ENCODE data around the gene PVR. TPM values are rescaled to one million over a fixed set of nuclear protein-coding genes. Genes with fewer than 3 reads are reported as not detected.

The PVR gene
- total and polyA plus RNA-seq, 5 experiments from 2014 or later, result 0.11 to 3.8 (median 1.4) TPM

DNA sequence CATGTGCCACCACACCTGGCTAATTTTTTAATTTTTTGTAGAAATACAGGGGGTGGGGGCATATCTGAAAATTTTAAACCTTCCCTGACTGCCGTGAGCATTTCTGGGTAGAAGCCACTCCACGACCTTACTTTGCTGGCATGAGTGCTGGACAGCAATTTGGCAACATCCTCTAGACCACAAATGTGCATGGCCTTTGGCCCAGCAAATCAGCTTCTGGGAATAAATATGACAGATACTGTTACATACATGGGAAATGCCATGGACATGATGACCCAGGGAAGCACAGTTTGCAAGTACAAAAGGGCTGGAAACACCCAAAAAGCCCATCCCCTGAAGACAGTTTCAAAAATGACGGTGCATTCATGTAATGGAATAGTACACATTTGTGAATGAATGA is 3.2 kb upstream of the PVR start:
- POLR2A ChIA-PET, result no interaction called here
- no peak for ATAC-seq
- DNase-seq, result no peak
- H3K4me3 Mint-ChIP-seq, result no peak overlapping the region
- H3K4me1 Mint-ChIP-seq, result peaks cover 0 to 10% (median 5%) of the 10 kb centered on the region in 4 donors
- no peaks in the 10 kb centered on the region for H3K36me3 Mint-ChIP-seq
- no peak overlapping the region for H3K27ac Mint-ChIP-seq
- no peaks in the 10 kb centered on the region for H3K9me3 Mint-ChIP-seq
- H3K27me3 Mint-ChIP-seq, result peaks cover 0 to 13% (median 8%) of the 10 kb centered on the region in 5 donors

DNA sequence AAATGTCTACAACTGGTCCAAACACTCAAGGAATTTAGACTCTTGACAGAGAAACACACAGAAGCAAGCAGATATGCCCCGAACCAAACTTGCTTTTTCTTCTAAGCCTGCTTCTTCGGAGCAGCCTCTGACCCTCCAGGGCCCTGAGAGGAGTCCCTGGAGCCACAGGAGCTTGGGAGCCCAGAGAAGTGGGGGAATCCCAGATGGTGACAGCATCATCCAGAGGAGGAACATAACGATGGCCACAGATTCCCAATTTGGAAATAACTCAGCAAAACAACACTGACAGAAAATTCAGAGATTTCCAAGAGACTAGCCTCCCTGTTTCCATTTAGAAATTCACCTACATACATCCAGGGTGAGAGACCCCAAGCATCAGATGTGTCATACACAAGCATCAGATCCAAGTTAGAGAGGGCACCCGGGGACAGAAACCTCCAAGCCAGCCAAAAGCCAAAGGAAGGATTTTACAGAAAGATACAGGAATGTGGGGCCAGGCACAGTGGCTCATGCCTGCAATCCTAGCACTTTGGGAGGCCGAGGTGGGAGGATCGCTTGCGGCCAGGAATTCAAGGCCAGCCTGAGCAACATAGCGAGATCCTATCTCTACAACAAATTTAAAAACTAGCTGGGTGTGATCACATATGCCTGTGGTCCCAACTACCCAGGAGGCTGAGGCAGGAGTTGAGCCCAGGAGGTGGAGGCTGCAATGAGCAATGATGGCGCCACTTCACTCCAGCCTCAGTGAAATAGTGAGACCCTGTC is 2.0 kb upstream of the PVR start:
- DNase-seq, result no peak
- ATAC-seq, result no peak
- Mint-ChIP-seq H3K27me3 (peaks cover 0 to 14% (median 4%) of the 10 kb centered on the region in 5 donors), H3K27ac (no peak overlapping the region), H3K9me3 (no peaks in the 10 kb centered on the region), H3K4me1 (peaks cover 0 to 10% (median 5%) of the 10 kb centered on the region in 4 donors), H3K36me3 (no peaks in the 10 kb centered on the region), H3K4me3 (peak overlapping the region in 1 of 10 donors; percentile 11)
- POLR2A ChIA-PET, result no interaction called here

DNA sequence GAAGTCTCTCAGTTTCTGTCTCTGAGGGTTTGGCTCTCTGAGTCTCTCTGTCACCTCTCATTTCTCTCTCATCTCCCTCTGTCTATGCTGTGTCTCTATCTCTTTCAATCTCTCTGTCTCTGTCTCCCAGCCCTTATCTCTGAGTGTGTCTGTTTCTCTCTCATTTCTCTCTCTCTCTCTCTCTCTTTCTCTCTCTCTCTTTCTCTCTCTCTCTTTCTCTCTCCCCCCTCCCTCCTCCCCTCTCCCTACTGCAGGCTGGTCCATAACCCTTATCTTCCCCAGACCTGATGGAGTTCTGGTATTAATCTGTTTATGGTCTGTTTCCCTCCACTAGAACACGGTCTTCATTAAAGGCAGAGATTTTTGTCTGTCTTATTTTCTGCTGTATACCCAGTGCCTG is 1.3 kb upstream of the PVR start:
- peak overlapping the region in 1 of 10 donors; percentile 3 for H3K4me3 Mint-ChIP-seq
- H3K4me1 Mint-ChIP-seq, result peaks cover 0 to 10% (median 5%) of the 10 kb centered on the region in 4 donors

DNA sequence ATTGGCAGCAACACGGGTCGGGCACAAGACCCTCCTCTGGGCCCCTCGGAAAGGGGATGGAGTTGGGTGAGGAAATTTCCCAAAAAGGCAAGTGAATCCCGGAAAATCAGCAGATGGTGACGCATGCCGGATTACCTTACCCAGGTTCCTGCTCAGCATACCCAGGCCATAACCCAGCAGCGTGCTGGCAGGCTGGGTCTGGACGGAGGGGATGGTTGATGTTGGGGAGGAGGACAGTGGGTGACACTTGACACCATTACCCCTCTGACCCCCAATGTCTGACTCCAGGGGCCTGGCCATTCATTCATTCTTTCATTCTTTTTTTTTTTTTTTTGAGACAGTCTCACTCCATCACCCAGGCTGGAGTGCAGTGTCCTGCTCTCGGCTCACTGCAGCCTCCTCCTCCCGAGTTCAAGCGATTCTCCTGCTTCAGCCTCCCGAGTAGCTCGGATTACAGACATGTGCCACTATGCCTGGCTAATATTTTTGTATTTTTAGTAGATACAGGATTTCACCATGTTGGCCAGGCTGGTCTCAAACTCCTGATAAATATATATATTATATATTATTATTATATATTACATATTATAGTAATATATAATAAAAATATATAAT is 799 bp downstream of the PVR start:
- H3K27ac Mint-ChIP-seq, result peak overlapping the region in 3 of 10 donors; percentile 35 to 76 (median 37)
- H3K27me3 Mint-ChIP-seq, result peaks cover 0 to 15% (median 3%) of the 10 kb centered on the region in 5 donors
- DNase-seq (no peak), ATAC-seq (peak in 1 of 2 donors; percentile 37)
- H3K4me3 Mint-ChIP-seq, result peak overlapping the region; percentile 70 to 88 (median 77)
- POLR2A ChIA-PET, result no interaction called here
- peaks cover 0 to 5% (median 0%) of the 10 kb centered on the region in 3 donors for H3K36me3 Mint-ChIP-seq
- no peaks in the 10 kb centered on the region for H3K9me3 Mint-ChIP-seq
- peaks cover 0 to 10% (median 5%) of the 10 kb centered on the region in 4 donors for H3K4me1 Mint-ChIP-seq

More for the DNA sequence above, 1.3 kb upstream of the PVR start:
- ATAC-seq (no peak), DNase-seq (no peak)
- no peaks in the 10 kb centered on the region for H3K9me3 Mint-ChIP-seq
- H3K27me3 Mint-ChIP-seq, result peaks cover 0 to 15% (median 6%) of the 10 kb centered on the region in 5 donors
- no peaks in the 10 kb centered on the region for H3K36me3 Mint-ChIP-seq
- POLR2A ChIA-PET, result no interaction called here
- H3K27ac Mint-ChIP-seq, result no peak overlapping the region

DNA sequence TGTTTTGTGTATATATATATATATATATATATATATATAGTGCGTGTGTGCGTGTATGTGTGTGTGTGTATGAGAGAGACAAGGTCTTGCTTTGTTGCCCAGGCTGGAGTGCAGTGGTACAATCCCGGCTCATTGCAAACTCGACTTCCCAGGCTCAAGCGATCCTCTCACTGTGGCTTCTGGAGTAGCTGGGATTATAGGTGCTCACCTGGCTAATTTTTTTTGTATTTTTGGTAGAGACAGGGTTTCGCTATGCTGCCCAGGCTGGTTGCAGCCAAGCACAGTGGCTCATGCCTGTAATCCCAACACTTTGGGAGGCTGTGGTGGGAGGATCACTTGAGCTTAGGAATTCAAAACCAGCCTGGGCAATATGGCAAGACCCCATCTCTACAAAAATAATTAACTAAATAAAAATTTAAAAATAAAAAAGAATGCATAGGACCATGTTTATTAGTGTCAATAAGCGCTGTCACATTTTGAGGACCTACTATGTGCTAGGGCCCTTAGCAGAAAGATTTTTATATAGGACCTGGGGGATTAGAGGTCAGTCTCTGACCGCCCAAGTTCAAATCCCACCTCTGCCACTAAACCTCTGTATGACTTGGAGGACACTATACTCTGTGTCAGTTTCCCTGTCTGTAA is 1.8 kb downstream of the PVR start:
- no peak overlapping the region for H3K4me3 Mint-ChIP-seq
- no peak for DNase-seq
- H3K27me3 Mint-ChIP-seq, result peaks cover 0 to 15% (median 3%) of the 10 kb centered on the region in 5 donors
- no peak for ATAC-seq
- no peak overlapping the region for H3K27ac Mint-ChIP-seq
- POLR2A ChIA-PET, result no interaction called here
- H3K9me3 Mint-ChIP-seq, result no peaks in the 10 kb centered on the region
- H3K36me3 Mint-ChIP-seq, result peaks cover 0 to 11% (median 0%) of the 10 kb centered on the region in 3 donors
- H3K4me1 Mint-ChIP-seq, result peaks cover 0 to 10% (median 5%) of the 10 kb centered on the region in 4 donors

DNA sequence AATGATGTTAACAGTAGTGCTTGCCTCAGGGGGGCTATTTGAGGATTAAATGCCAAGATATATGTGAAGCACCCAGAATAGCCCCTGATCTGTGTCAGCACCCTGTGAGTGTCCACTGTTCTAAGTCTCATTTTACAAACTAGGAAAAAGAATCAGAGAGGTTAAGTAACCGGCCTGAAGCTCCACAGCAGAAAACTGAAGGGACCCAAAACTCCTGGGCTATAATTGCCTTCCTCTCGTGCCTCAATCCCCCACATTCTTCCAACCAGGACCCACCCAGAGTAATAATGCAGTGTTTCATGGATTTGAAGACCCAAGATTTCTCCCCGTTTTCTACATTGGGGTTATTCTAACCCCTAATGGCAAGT is 2.3 kb downstream of the PVR start:
- Mint-ChIP-seq H3K27ac (no peak overlapping the region), H3K4me3 (no peak overlapping the region), H3K4me1 (peaks cover 0 to 10% (median 5%) of the 10 kb centered on the region in 4 donors), H3K36me3 (peaks cover 0 to 13% (median 0%) of the 10 kb centered on the region in 3 donors), H3K27me3 (peaks cover 0 to 15% (median 3%) of the 10 kb centered on the region in 5 donors), H3K9me3 (no peaks in the 10 kb centered on the region)
- POLR2A ChIA-PET, result no interaction called here
- DNase-seq (no peak), ATAC-seq (no peak)

DNA sequence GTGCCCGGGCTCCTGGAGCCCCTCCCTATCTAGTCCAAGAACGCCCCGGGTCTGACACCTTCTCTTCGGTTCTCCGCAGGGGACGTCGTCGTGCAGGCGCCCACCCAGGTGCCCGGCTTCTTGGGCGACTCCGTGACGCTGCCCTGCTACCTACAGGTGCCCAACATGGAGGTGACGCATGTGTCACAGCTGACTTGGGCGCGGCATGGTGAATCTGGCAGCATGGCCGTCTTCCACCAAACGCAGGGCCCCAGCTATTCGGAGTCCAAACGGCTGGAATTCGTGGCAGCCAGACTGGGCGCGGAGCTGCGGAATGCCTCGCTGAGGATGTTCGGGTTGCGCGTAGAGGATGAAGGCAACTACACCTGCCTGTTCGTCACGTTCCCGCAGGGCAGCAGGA is 3.4 kb downstream of the PVR start:
- ATAC-seq (no peak), DNase-seq (no peak)
- no peak overlapping the region for H3K27ac Mint-ChIP-seq
- H3K4me1 Mint-ChIP-seq, result peaks cover 0 to 10% (median 5%) of the 10 kb centered on the region in 4 donors
- H3K27me3 Mint-ChIP-seq, result peaks cover 0 to 15% (median 3%) of the 10 kb centered on the region in 5 donors
- POLR2A ChIA-PET, result no interaction called here
- H3K4me3 Mint-ChIP-seq, result no peak overlapping the region
- peaks cover 0 to 21% (median 0%) of the 10 kb centered on the region in 3 donors for H3K36me3 Mint-ChIP-seq
- H3K9me3 Mint-ChIP-seq, result no peaks in the 10 kb centered on the region

DNA sequence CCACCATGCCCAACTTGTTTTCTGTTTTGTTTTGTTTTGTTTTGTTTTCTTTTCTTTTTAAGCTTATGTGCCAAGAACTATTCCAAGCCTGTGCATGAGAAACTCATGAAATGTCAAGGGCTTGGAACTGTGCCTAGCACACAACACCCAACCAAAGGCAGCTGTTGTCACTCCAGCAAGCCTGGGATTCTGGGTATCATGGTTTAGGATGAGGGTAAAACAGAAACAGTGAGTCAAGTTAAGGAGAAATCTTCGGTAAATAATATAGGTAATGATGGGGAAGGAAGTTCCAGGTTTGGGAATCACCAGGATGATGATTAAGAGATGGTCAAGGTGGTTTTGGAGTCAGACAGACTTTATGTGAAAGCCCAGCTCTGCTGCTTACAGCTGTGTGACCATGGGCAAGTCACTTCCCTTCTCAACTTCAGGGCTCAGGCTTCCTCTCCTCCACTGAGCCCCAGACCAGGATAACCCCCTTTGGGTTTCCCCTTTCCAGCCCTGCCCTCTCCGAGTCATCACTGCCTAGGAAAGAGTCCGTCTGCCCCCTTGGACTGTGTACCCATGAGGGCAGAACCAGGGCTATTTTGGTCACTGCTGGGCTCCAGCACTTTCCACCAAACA is 5.0 kb downstream of the PVR start:
- no peak overlapping the region for H3K4me3 Mint-ChIP-seq
- no peaks in the 10 kb centered on the region for H3K9me3 Mint-ChIP-seq
- ATAC-seq (no peak), DNase-seq (no peak)
- peaks cover 0 to 6% (median 3%) of the 10 kb centered on the region in 4 donors for H3K4me1 Mint-ChIP-seq
- H3K27ac Mint-ChIP-seq, result peak overlapping the region in 2 of 10 donors; percentile 47 to 82
- POLR2A ChIA-PET, result no interaction called here
- peaks cover 0 to 13% (median 3%) of the 10 kb centered on the region in 5 donors for H3K27me3 Mint-ChIP-seq
- peaks cover 0 to 21% (median 0%) of the 10 kb centered on the region in 3 donors for H3K36me3 Mint-ChIP-seq

DNA sequence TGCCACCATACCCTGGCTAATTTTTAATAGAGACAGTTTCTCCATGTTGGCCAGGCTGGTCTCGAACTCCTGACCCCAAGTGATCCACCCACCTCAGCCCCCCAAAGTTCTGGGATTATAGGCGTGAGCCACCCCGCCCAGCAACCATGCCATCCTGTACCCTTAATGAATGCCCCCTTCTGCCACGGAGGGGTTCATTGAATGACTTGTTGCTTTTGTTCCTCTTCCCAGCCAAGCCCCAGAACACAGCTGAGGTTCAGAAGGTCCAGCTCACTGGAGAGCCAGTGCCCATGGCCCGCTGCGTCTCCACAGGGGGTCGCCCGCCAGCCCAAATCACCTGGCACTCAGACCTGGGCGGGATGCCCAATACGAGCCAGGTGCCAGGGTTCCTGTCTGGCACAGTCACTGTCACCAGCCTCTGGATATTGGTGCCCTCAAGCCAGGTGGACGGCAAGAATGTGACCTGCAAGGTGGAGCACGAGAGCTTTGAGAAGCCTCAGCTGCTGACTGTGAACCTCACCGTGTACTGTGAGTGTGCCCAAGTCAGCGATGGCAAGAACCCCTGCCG is 6.0 kb downstream of the PVR start:
- H3K4me3 Mint-ChIP-seq, result no peak overlapping the region
- peaks cover 4 to 6% (median 5%) of the 10 kb centered on the region in 4 donors for H3K4me1 Mint-ChIP-seq
- POLR2A ChIA-PET, result no interaction called here
- H3K27ac Mint-ChIP-seq, result no peak overlapping the region
- ATAC-seq, result no peak
- H3K27me3 Mint-ChIP-seq, result peaks cover 0 to 9% (median 3%) of the 10 kb centered on the region in 5 donors
- no peak for DNase-seq
- H3K9me3 Mint-ChIP-seq, result no peaks in the 10 kb centered on the region
- peaks cover 0 to 23% (median 0%) of the 10 kb centered on the region in 3 donors for H3K36me3 Mint-ChIP-seq

DNA sequence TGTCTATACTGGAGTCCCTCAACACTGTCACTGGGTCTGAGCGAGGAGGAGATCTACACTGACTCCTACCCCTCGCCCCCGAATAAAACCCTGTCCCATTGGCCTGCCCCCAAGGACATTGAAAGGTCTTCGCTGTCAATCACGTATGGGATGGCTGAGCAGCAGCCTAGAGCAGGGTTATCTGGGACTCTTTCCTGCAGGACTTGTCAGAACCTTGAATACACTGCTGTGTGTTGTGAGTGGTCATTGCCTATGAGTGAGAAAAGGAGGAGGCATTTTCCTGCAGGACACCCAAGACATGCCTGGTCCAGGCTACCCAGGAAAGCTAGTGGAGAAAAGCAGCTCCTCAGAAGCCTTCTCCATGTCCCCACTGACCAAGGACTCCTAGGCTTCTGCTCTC is 9.6 kb downstream of the PVR start:
- ATAC-seq, result no peak
- POLR2A ChIA-PET, result no interaction called here
- Mint-ChIP-seq H3K27ac (no peak overlapping the region), H3K4me3 (no peak overlapping the region), H3K27me3 (peaks cover 0 to 2% (median 0%) of the 10 kb centered on the region in 5 donors), H3K4me1 (peaks cover 7 to 14% (median 12%) of the 10 kb centered on the region in 4 donors), H3K36me3 (peaks cover 0 to 27% (median 0%) of the 10 kb centered on the region in 3 donors), H3K9me3 (no peaks in the 10 kb centered on the region)
- no peak for DNase-seq

DNA sequence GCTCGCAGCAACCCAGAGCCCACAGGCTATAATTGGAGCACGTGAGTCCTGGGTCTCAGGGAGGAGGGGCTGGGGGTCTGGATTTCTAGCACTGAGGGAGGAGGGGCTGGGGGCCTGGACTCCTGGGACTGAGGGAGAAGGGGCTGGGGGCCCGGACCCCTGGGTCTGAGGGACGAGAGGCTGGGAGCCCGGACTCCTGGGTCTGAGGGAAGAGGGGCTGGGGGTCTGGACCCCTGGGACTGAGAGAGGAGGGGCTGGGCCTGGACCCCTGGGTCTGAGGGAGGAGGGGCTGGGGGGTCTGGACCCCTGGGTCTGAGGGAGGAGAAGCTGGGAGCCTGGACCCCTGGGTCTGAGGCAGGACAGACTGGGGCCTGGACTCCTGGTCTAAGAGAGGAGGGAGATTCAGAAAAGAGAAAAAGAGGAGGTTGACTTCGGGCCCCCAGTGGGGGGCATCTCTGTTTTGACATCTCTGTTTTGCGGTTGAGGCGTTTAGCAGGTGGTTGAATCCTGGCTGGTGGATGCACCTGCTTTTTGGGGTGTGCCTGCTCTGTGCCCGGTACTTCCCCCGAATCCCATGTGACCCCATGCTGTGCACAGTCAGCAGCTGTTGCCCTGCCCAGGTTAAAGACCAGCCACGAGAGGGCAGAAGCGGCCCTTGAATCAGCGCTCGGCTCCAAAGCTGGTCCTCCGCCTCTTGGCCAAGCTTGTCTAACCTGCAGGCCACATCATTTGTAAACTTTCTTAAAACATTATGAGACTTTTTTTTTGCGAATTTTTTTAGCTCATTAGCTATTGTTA is 10.5 kb downstream of the PVR start:
- Mint-ChIP-seq H3K4me1 (peaks cover 7 to 14% (median 12%) of the 10 kb centered on the region in 4 donors), H3K36me3 (peaks cover 0 to 24% (median 0%) of the 10 kb centered on the region in 3 donors), H3K27me3 (peaks cover 0 to 2% (median 0%) of the 10 kb centered on the region in 5 donors), H3K4me3 (no peak overlapping the region), H3K27ac (peak overlapping the region in 1 of 10 donors; percentile 61), H3K9me3 (no peaks in the 10 kb centered on the region)
- peak; percentile 98 to 99 for ATAC-seq
- peak; percentile 40 to 88 (median 65) for DNase-seq
- POLR2A ChIA-PET, result interaction anchor here (0.5 to 1.1 kb wide), 5 partner anchors 47 to 154 kb away, joined by 3 to 5 read pairs (median 3); partner anchors contain the start of gene ZNF180

All from naive thymus-derived CD8-positive, alpha-beta T cell (primary cell).